Neuronal stem cell (in vitro differentiated cells): Measurements from ENCODE around the gene TMEM9B.

Experiments
- DNase-seq: peaks from one replicate; pipeline ENCODE4 v3.0.0-alpha.2; 2013; ENCODE audit warnings: low spot score
- H2AFZ ChIP-seq: one replicate; pipeline ENCODE4 v1.6.1; 2013; ENCODE audit warnings: mild to moderate bottlenecking, low read length, inconsistent platforms
- H2AK5ac ChIP-seq: 2 replicates; pipeline ENCODE4 v1.6.1; 2013; ENCODE audit warnings: low read depth, mild to moderate bottlenecking, inconsistent platforms, low read length, moderate library complexity, mixed read lengths
- H2BK120ac ChIP-seq: 2 replicates; pipeline ENCODE4 v1.6.1; 2013; ENCODE audit warnings: low read depth, mild to moderate bottlenecking, inconsistent platforms, low read length, moderate library complexity, mixed read lengths
- H2BK12ac ChIP-seq: one replicate; pipeline ENCODE4 v1.6.1; 2013; ENCODE audit warnings: low read length, inconsistent platforms
- H2BK15ac ChIP-seq: 2 replicates; pipeline ENCODE4 v1.6.1; 2013; ENCODE audit warnings: mild to moderate bottlenecking, low read length, inconsistent platforms, mixed read lengths
- H2BK5ac ChIP-seq: one replicate; pipeline ENCODE4 v1.6.1; 2013; ENCODE audit warnings: inconsistent platforms, mild to moderate bottlenecking, low read length, moderate library complexity
- H3K14ac ChIP-seq: one replicate; pipeline ENCODE4 v1.6.1; 2013; ENCODE audit warnings: low read length, inconsistent platforms
- H3K18ac ChIP-seq: 2 replicates; pipeline ENCODE4 v1.6.1; 2013; ENCODE audit warnings: low read length, inconsistent platforms
- H3K23ac ChIP-seq: 2 replicates; pipeline ENCODE4 v1.6.1; 2013; ENCODE audit warnings: low read depth, mild to moderate bottlenecking, mixed read lengths, low read length, inconsistent platforms; ENCODE audit not compliant: poor library complexity
- H3K27ac ChIP-seq: replicated peaks from 3 replicates; pipeline ENCODE4 v1.5.1; 2013; ENCODE audit warnings: low read length, inconsistent platforms
- H3K27me3 ChIP-seq, 3 experiments: 2 replicates each; pipeline ENCODE4 v1.6.1; 2013; ENCODE audit warnings: low read length in 3 of 3, mild to moderate bottlenecking in 2 of 3, inconsistent platforms in 1 of 3, low read depth in 1 of 3, mixed read lengths in 1 of 3, moderate library complexity in 1 of 3; ENCODE audit not compliant: control insufficient read depth in 3 of 3, insufficient read depth in 3 of 3
- H3K36me3 ChIP-seq, 2 donors: replicated peaks in 1 of 2; 2 replicates each; pipeline ENCODE4 v1.6.1; 2013; ENCODE audit warnings: low read length in 2 of 2; ENCODE audit not compliant: control insufficient read depth in 2 of 2, insufficient read depth in 2 of 2
- H3K4ac ChIP-seq: 2 replicates; pipeline ENCODE4 v1.6.1; 2013; ENCODE audit warnings: inconsistent platforms, mild to moderate bottlenecking, low read length, moderate library complexity
- H3K4me1 ChIP-seq, 2 donors: 1 replicate in 1 of 2; 2 replicates in 1 of 2; pipeline ENCODE4 v1.6.1; 2013; ENCODE audit warnings: low read length in 2 of 2, low read depth in 1 of 2; ENCODE audit not compliant: control insufficient read depth in 2 of 2, insufficient read depth in 1 of 2
- H3K4me2 ChIP-seq: one replicate; pipeline ENCODE4 v1.6.1; 2013; ENCODE audit warnings: mild to moderate bottlenecking, low read length, inconsistent platforms; ENCODE audit not compliant: insufficient read depth, poor library complexity, severe bottlenecking
- H3K4me3 ChIP-seq, 2 donors: 2 replicates each; pipeline ENCODE4 v1.5.1; 2013; ENCODE audit warnings: low read length in 2 of 2, mild to moderate bottlenecking in 2 of 2, inconsistent platforms in 1 of 2, moderate library complexity in 1 of 2
- H3K79me1 ChIP-seq: one replicate; pipeline ENCODE4 v1.6.1; 2013; ENCODE audit warnings: low read depth, mild to moderate bottlenecking, inconsistent platforms, low read length, moderate library complexity
- H3K9ac ChIP-seq: one replicate; pipeline ENCODE4 v1.6.1; 2013; ENCODE audit warnings: mild to moderate bottlenecking, low read depth, low read length, inconsistent platforms; ENCODE audit not compliant: poor library complexity
- H3K9me3 ChIP-seq, 2 donors: replicated peaks in 1 of 2; 2 replicates each; pipeline versions ENCODE3 to v1.6.1; 2013; ENCODE audit warnings: low read length in 2 of 2, mild to moderate bottlenecking in 2 of 2, inconsistent platforms in 1 of 2, low read depth in 1 of 2, mixed read lengths in 1 of 2, moderate library complexity in 1 of 2; ENCODE audit not compliant: control insufficient read depth in 2 of 2, insufficient read depth in 1 of 2
- H4K8ac ChIP-seq: one replicate; pipeline ENCODE4 v1.6.1; 2013; ENCODE audit warnings: low read depth, mild to moderate bottlenecking, inconsistent platforms, low read length, moderate library complexity
- H4K91ac ChIP-seq: one replicate; pipeline ENCODE4 v1.6.1; 2013; ENCODE audit warnings: low read length, low read depth, mild to moderate bottlenecking, inconsistent platforms; ENCODE audit not compliant: poor library complexity
- WGBS, 2 donors: extraction: QIAGEN DNeasy Blood & Tissue Kit; methylation state at CpG; one replicate each; pipeline ENCODE4 v1.1.7; 2013; ENCODE audit warnings: missing lambda C conversion rate in 2 of 2, mixed read lengths in 1 of 2; ENCODE audit not compliant: insufficient read length in 2 of 2, insufficient replicate concordance in 1 of 2; ENCODE audit errors: extremely low coverage in 2 of 2; 5-methylcytosine and 5-hydroxymethylcytosine counted together

The TMEM9B gene

DNA sequence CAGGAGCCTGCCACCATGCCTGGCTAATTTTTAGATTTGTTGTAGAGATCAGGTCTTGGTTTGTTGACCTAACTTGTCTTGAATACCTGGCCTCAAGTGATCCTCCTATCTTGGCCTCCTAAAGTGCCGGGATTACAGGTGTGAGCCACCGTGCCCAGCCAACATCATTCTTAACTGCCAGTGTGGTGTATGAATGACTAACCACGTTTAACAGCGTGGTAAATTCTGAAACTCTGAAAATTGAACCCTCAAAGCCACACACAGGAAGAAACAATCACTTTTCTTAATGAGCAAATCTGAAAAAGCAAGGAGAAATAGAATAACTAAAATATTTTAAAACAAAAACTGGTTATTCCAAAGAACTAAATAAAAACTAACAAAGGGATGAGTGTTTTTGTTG, 7.4 kb downstream of the TMEM9B start:
- Histone ChIP-seq H3K27ac (no peak overlapping the region), H3K23ac (no peak overlapping the region), H3K4ac (no peak overlapping the region), H3K9me3 (peaks cover 0 to 2% of the 10 kb centered on the region in 2 donors), H2BK12ac (no peak overlapping the region), H2BK120ac (no peak overlapping the region), H3K18ac (no peak overlapping the region), H2AFZ (no peak overlapping the region), H3K4me3 (no peak overlapping the region), H3K9ac (no peak overlapping the region), H2BK15ac (no peak overlapping the region), H4K91ac (no peak overlapping the region), H3K36me3 (peaks cover 0 to 34% of the 10 kb centered on the region in 2 donors), H3K27me3 (no peaks in the 10 kb centered on the region), H3K79me1 (no peaks in the 10 kb centered on the region), H3K4me2 (no peak overlapping the region), H2AK5ac (no peak overlapping the region), H3K4me1 (peaks cover 0 to 5% of the 10 kb centered on the region in 2 donors), H2BK5ac (no peak overlapping the region), H4K8ac (no peak overlapping the region), H3K14ac (no peak overlapping the region)
- DNase-seq = no peak
- no CpG with 5 or more reads among the region's 4 CpGs for WGBS, 2 donors

- Histone ChIP-seq H3K4me3 (no peak overlapping the region), H3K4ac (no peak overlapping the region), H2BK12ac (no peak overlapping the region), H2BK15ac (no peak overlapping the region), H3K9me3 (no peaks in the 10 kb centered on the region), H3K27me3 (no peaks in the 10 kb centered on the region), H3K4me2 (no peak overlapping the region), H4K8ac (no peak overlapping the region), H3K18ac (no peak overlapping the region), H3K36me3 (peaks cover 3 to 37% of the 10 kb centered on the region in 2 donors), H3K14ac (no peak overlapping the region), H3K9ac (no peak overlapping the region), H3K4me1 (no peaks in the 10 kb centered on the region), H2AK5ac (no peak overlapping the region), H2BK120ac (no peak overlapping the region), H3K79me1 (no peaks in the 10 kb centered on the region), H2BK5ac (no peak overlapping the region), H3K23ac (no peak overlapping the region), H4K91ac (no peak overlapping the region), H2AFZ (no peak overlapping the region), H3K27ac (no peak overlapping the region)
- no CpG with 5 or more reads among the region's 3 CpGs for WGBS, 2 donors
- no peak for DNase-seq
Observed at GRCh38 chr11:8948886-8949285, 15.4 kb downstream of the TMEM9B start.

DNA sequence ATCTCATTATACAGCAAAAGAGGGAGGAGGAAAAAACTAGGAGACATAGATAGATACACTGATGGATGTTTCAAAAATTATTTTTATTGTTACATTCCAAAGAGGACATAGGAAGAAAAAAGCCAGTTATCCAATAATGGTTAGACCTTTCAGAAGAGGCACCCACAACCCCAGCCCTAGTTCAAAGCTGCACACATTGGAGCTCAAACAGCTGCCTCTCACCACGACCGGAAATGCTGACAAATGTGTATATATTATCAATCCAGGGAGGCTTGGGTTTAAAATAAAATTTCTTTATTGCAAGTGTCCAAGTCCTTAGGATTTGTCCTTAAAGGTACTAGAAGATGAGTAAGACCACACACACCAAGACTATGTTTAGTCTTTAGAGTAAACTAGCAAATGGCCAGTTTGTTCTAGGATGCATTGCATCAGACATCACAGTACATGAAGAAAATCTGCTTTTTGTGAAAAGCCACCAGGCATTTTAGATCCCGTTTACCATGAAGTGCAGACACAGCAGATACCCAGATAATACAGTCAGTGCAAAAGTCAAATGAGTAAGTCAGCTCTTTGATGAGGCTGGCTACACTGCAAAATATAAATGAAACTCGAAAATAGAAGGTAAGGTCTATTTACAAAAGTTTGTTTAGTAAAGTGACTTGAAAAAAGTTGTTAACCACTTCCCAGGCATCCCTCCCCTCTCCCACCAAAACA, 16.9 kb downstream of the TMEM9B start:
- Histone ChIP-seq H2BK120ac (no peak overlapping the region), H2BK15ac (no peak overlapping the region), H4K91ac (no peak overlapping the region), H3K4me2 (no peak overlapping the region), H3K18ac (no peak overlapping the region), H3K4me3 (no peak overlapping the region), H2AK5ac (no peak overlapping the region), H2BK12ac (no peak overlapping the region), H3K4ac (no peak overlapping the region), H4K8ac (no peak overlapping the region), H3K9me3 (no peaks in the 10 kb centered on the region), H3K9ac (no peak overlapping the region), H3K27me3 (no peaks in the 10 kb centered on the region), H3K36me3 (peaks cover 3 to 25% of the 10 kb centered on the region in 2 donors), H3K79me1 (no peaks in the 10 kb centered on the region), H2AFZ (no peak overlapping the region), H3K14ac (no peak overlapping the region), H3K27ac (no peak overlapping the region), H2BK5ac (no peak overlapping the region), H3K4me1 (no peaks in the 10 kb centered on the region), H3K23ac (no peak overlapping the region)
- DNase-seq = no peak
- no CpG with 5 or more reads among the region's 4 CpGs for WGBS, 2 donors

- Histone ChIP-seq H3K9ac (no peak within 1 kb of the TSS), H2BK15ac (no peak within 1 kb of the TSS), H4K91ac (no peak within 1 kb of the TSS), H3K23ac (no peak within 1 kb of the TSS), H3K14ac (no peak within 1 kb of the TSS), H3K79me1 (no peaks in the 10 kb centered on the region), H3K4me3 (no peak within 1 kb of the TSS), H2BK12ac (no peak within 1 kb of the TSS), H4K8ac (no peak within 1 kb of the TSS), H3K36me3 (peaks cover 1 to 5% of the 10 kb centered on the region in 2 donors), H3K4me2 (no peak within 1 kb of the TSS), H2BK120ac (no peak within 1 kb of the TSS), H2BK5ac (no peak within 1 kb of the TSS), H3K27me3 (no peaks in the 10 kb centered on the region), H3K4ac (no peak within 1 kb of the TSS), H2AK5ac (no peak within 1 kb of the TSS), H2AFZ (no peak within 1 kb of the TSS), H3K27ac (no peak within 1 kb of the TSS), H3K9me3 (no peaks in the 10 kb centered on the region), H3K18ac (no peak within 1 kb of the TSS), H3K4me1 (no peaks in the 10 kb centered on the region)
- no CpG with 5 or more reads among the region's 5 CpGs for WGBS, 2 donors
- DNase-seq = no peak
Observed at GRCh38 chr11:8942518-8943066, 21.6 kb downstream of the TMEM9B start, which contains the start of gene ASCL3. ASCL3 (minus strand) TSS chr11:8943016; CDS start chr11:8938161, 4,855 bp downstream.
